Hepatocyte (in vitro differentiated cells): ENCODE measurements around the gene SIRT2. TPM values are rescaled to one million over a fixed set of nuclear protein-coding genes. Genes with fewer than 3 reads are reported as not detected.
A peak's percentile ranks its signal among the peaks of the same experiment; 100 is the strongest.

Experiments
- DNase-seq: peaks from one replicate; pipeline ENCODE4 v3.0.0-alpha.2; 2016; ENCODE audit warnings: low spot score
- H2AFZ ChIP-seq: fragments of 200-600 bp; sonication (generic); 2 replicates; pipeline ENCODE4 v1.6.0; 2016; ENCODE audit warnings: antibody characterized with exemption, mild to moderate bottlenecking
- H3K27ac ChIP-seq: fragments of 200-600 bp; sonication (generic); 2 replicates; pipeline ENCODE4 v1.5.1; 2016; ENCODE audit warnings: mild to moderate bottlenecking
- H3K27me3 ChIP-seq: fragments of 200-600 bp; sonication (generic); 2 replicates; pipeline ENCODE4 v1.6.1; 2016
- H3K36me3 ChIP-seq: fragments of 200-600 bp; sonication (generic); replicated peaks from 2 replicates; pipeline ENCODE4 v1.5.1; 2016; ENCODE audit warnings: low read depth; ENCODE audit not compliant: insufficient read depth
- H3K4me1 ChIP-seq: fragments of 200-600 bp; sonication (generic); 2 replicates; pipeline ENCODE4 v1.5.1; 2016; ENCODE audit warnings: mild to moderate bottlenecking, moderate library complexity; ENCODE audit not compliant: insufficient read depth
- H3K4me2 ChIP-seq: fragments of 200-600 bp; sonication (generic); 2 replicates; pipeline ENCODE4 v1.6.0; 2016
- H3K4me3 ChIP-seq: fragments of 200-600 bp; sonication (generic); 2 replicates; pipeline ENCODE4 v1.5.1; 2016; ENCODE audit warnings: mild to moderate bottlenecking
- H3K79me2 ChIP-seq: fragments of 200-600 bp; sonication (generic); 2 replicates; pipeline ENCODE4 v1.6.0; 2017; ENCODE audit warnings: mild to moderate bottlenecking
- H3K9me2 ChIP-seq: fragments of 200-600 bp; sonication (generic); replicated peaks from 2 replicates; pipeline ENCODE4 v1.6.0; 2017; ENCODE audit warnings: mild to moderate bottlenecking; ENCODE audit not compliant: insufficient read depth
- H3K9me3 ChIP-seq: fragments of 200-600 bp; sonication (generic); 2 replicates; pipeline ENCODE4 v1.5.1; 2016; ENCODE audit warnings: low read depth, mild to moderate bottlenecking
- H4K20me1 ChIP-seq: fragments of 200-600 bp; sonication (generic); 2 replicates; pipeline ENCODE4 v1.6.0; 2016; ENCODE audit warnings: mild to moderate bottlenecking; ENCODE audit not compliant: insufficient read depth, poor library complexity, severe bottlenecking
- CTCF ChIP-seq: fragments of 200-600 bp; sonication (generic); IDR thresholded peaks from 2 replicates; pipeline ENCODE4 v1.5.1; 2016; ENCODE audit warnings: antibody characterized with exemption, mild to moderate bottlenecking; ENCODE audit not compliant: poor library complexity
- EZH2 ChIP-seq: fragments of 200-600 bp; sonication (generic); IDR thresholded peaks from 2 replicates; pipeline ENCODE4 v1.6.1; 2016; ENCODE audit warnings: antibody characterized with exemption, mild to moderate bottlenecking, borderline replicate concordance
- EZH2phosphoT487 ChIP-seq: fragments of 200-600 bp; sonication (generic); IDR thresholded peaks from one replicate; pipeline ENCODE4 v1.6.1; 2018; ENCODE audit warnings: antibody characterized with exemption, mild to moderate bottlenecking, low read depth, moderate library complexity; ENCODE audit not compliant: unreplicated experiment, severe bottlenecking
- WGBS: methylation state at CpG from one replicate; pipeline ENCODE4 v1.1.6; 2016; ENCODE audit warnings: low lambda C conversion rate; ENCODE audit errors: missing lambda C conversion rate; 5-methylcytosine and 5-hydroxymethylcytosine counted together
- polyA plus RNA-seq: library from polyadenylated mRNA; unstranded; fragments of >200 nt; fragmentation: Nextera tagmentation; extraction: Ambion mirVana; gene quantifications from 2 replicates; pipeline ENCODE4 v1.2.1, GENCODE V29; 2016
- total RNA-seq: library from RNA; depleted of rRNA; stranded (reverse); fragments of >200 nt; gene quantifications from 2 replicates; pipeline ENCODE4 v1.2.3, GENCODE V29; 2014

SIRT2 gene
- total and polyA plus RNA-seq, 2 experiments from 2014 or later: 52.1 to 75.9 TPM

GRCh38 chr19:38939957-38940356, 40.5 kb upstream of the SIRT2 start:
- WGBS: 66% methylated on average over 5 of the region's 5 CpGs
- no peak overlapping the region for H2AFZ ChIP-seq
- H3K9me3 ChIP-seq: no peaks in the 10 kb centered on the region
- no peak for DNase-seq
- H4K20me1 ChIP-seq: no peaks in the 10 kb centered on the region
- no peak overlapping the region for H3K4me2 ChIP-seq
- TF ChIP-seq CTCF (no peak), EZH2phosphoT487 (no peak), EZH2 (no peak)
- H3K79me2 ChIP-seq: no peaks in the 10 kb centered on the region
- no peak overlapping the region for H3K4me3 ChIP-seq
- no peak overlapping the region for H3K27ac ChIP-seq
- H3K4me1 ChIP-seq: no peaks in the 10 kb centered on the region
- H3K36me3 ChIP-seq: no peaks in the 10 kb centered on the region
- H3K9me2 ChIP-seq: no peaks in the 10 kb centered on the region
- H3K27me3 ChIP-seq: no peaks in the 10 kb centered on the region

- Histone ChIP-seq H3K79me2 (peaks cover 32% of the 10 kb centered on the region), H3K27ac (no peak overlapping the region), H4K20me1 (no peaks in the 10 kb centered on the region), H3K4me3 (no peak overlapping the region), H3K4me2 (no peak overlapping the region), H3K27me3 (no peaks in the 10 kb centered on the region), H3K9me2 (no peaks in the 10 kb centered on the region), H3K36me3 (no peaks in the 10 kb centered on the region), H3K9me3 (no peaks in the 10 kb centered on the region), H2AFZ (no peak overlapping the region), H3K4me1 (peaks cover 4% of the 10 kb centered on the region)
- WGBS: 98% methylated on average over 3 of the region's 4 CpGs
- no peak for DNase-seq
- TF ChIP-seq EZH2: no peak
- TF ChIP-seq EZH2phosphoT487: no peak
- TF ChIP-seq CTCF: no peak
These were observed 34.1 kb upstream of the SIRT2 start for GRCh38 chr19:38933544-38933943.

- no peaks in the 10 kb centered on the region for H3K27me3 ChIP-seq
- peaks cover 39% of the 10 kb centered on the region for H3K79me2 ChIP-seq
- H2AFZ ChIP-seq: no peak overlapping the region
- no peak overlapping the region for H3K4me3 ChIP-seq
- TF ChIP-seq EZH2phosphoT487: no peak
- peak; percentile 34 for TF ChIP-seq CTCF
- DNase-seq: no peak
- H3K9me2 ChIP-seq: no peaks in the 10 kb centered on the region
- no peaks in the 10 kb centered on the region for H3K9me3 ChIP-seq
- H3K27ac ChIP-seq: no peak overlapping the region
- no peaks in the 10 kb centered on the region for H4K20me1 ChIP-seq
- WGBS: 98% methylated on average over 29 of the region's 29 CpGs
- H3K4me2 ChIP-seq: peak overlapping the region; percentile 89
- no peaks in the 10 kb centered on the region for H3K36me3 ChIP-seq
- peaks cover 4% of the 10 kb centered on the region for H3K4me1 ChIP-seq
These were observed 33.2 kb upstream of the SIRT2 start for GRCh38 chr19:38932425-38933179.

GRCh38 chr19:38931521-38931793, 32.0 kb upstream of the SIRT2 start:
- H3K9me2 ChIP-seq: no peaks in the 10 kb centered on the region
- no peaks in the 10 kb centered on the region for H3K27me3 ChIP-seq
- H4K20me1 ChIP-seq: no peaks in the 10 kb centered on the region
- H3K4me1 ChIP-seq: peaks cover 4% of the 10 kb centered on the region
- no peak for DNase-seq
- H3K36me3 ChIP-seq: no peaks in the 10 kb centered on the region
- peaks cover 39% of the 10 kb centered on the region for H3K79me2 ChIP-seq
- peak overlapping the region; percentile 89 for H3K4me2 ChIP-seq
- peak overlapping the region; percentile 41 for H3K4me3 ChIP-seq
- peak overlapping the region; percentile 22 for H2AFZ ChIP-seq
- TF ChIP-seq CTCF (no peak), EZH2 (no peak), EZH2phosphoT487 (no peak)
- peak overlapping the region; percentile 74 for H3K27ac ChIP-seq
- WGBS: 32% methylated on average over 8 of the region's 8 CpGs
- H3K9me3 ChIP-seq: no peaks in the 10 kb centered on the region
